ENCODE measurements around the gene CDT1.
"Not testable (repeated sequence)": the region's sequence is repeated elsewhere in the genome, so short reads cannot be mapped to it uniquely, and the experiment has no call there.

CDT1 gene

GRCh38 chr16:88782454-88783390, 20.9 kb upstream of the CDT1 start:
- H3K27ac ChIP-seq: peak overlapping the region; percentile 72
- TF ChIP-seq, protein P1, sequence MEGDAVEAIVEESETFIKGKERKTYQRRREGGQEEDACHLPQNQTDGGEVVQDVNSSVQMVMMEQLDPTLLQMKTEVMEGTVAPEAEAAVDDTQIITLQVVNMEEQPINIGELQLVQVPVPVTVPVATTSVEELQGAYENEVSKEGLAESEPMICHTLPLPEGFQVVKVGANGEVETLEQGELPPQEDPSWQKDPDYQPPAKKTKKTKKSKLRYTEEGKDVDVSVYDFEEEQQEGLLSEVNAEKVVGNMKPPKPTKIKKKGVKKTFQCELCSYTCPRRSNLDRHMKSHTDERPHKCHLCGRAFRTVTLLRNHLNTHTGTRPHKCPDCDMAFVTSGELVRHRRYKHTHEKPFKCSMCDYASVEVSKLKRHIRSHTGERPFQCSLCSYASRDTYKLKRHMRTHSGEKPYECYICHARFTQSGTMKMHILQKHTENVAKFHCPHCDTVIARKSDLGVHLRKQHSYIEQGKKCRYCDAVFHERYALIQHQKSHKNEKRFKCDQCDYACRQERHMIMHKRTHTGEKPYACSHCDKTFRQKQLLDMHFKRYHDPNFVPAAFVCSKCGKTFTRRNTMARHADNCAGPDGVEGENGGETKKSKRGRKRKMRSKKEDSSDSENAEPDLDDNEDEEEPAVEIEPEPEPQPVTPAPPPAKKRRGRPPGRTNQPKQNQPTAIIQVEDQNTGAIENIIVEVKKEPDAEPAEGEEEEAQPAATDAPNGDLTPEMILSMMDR (conservative IDR thresholded peaks at IDR 0.05): no peak

DNA sequence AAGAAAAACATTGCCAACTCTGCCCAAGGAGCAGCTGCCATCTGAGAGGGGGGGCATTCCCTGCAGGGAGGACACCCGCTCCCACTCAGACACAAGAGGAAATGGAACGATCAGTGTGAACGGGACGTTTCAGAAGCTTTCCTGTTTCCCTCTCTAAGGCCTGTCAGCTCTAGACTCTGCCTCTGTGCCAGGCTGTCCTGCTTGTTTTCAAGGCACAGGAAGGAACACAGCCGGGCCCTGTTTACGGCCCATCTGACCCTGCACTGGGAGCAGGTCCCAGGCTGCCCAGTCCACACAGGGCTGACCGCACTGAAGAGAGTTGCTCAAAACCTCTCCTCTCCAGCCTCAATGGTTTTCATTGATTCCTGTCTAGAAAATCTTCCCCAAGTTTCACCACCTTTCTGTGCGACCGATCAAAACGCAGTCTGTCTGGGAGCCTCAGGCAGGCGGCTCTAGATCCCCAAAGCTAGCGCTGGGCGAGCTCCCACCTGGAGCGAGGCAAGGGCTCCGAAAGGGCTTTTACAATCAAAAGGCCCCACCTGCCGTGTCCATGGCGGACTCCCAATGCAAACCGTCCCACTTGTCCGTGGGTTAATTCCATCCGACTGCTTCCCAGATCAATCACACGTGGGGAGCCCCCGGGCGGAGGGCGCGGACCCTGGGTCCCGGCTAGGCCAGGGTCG, 20.1 kb upstream of the CDT1 start:
- H3K27ac ChIP-seq: peak overlapping the region; percentile 72
- TF ChIP-seq, protein P1 (conservative IDR thresholded peaks at IDR 0.05): no peak

DNA sequence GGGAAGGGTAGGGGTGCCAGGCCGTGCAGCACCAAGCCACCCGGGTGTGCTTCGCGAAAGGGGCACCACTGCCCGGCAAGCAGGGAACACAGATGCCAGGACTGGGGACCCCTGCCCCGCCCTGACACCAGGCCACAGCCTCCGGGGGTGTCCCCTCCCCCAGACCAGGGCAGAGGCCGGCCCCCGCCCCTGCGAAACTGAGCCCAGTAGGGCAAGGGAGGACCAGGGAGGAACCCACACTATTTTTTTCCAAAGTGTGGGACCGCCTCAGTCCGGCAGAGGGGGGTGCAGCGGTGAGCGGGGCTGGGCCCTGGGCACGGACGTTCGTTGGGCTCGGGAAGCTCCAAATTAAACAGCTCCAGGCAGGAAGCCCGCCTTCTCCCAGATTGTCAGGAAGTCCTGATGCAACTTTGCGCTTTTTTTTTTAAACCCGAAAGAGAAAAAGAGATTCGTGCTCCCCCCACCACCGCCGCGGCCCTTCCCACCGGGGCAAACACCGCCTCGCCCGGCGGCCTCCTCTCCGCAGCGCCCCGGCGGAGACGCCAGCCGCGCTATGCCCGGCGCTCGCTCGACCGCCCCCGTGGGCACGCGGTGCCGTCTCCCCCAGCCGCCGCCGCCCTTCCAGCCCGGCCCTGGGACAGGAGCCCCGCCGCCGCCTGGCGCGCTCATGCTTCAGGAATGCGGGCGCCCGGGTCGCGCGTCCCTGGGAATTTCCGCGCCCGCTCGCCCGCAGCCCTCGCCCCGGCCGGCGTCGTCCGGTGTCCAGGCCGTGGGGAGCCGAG, 19.3 kb upstream of the CDT1 start:
- H3K27ac ChIP-seq: peak overlapping the region; percentile 72
- TF ChIP-seq, protein P1 (conservative IDR thresholded peaks at IDR 0.05): 0 out of 2 replicates have a peak, but pooled peaks have one; percentile 11

DNA sequence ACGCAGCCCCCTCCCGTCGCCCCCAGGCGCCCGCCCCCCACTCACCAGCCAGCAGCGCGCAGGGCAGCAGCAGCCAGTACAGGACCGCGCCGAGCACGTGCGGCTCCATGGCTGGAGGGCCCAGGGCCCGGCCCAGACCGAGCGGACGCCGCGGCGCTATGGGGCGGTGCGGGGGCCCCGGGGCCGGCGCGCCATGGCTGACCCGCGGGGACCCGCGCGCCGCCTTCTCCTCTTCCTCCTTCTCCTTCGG, 18.8 kb upstream of the CDT1 start:
- peak overlapping the region; percentile 72 for H3K27ac ChIP-seq
- TF ChIP-seq, protein P1 (conservative IDR thresholded peaks at IDR 0.05): no peak

DNA sequence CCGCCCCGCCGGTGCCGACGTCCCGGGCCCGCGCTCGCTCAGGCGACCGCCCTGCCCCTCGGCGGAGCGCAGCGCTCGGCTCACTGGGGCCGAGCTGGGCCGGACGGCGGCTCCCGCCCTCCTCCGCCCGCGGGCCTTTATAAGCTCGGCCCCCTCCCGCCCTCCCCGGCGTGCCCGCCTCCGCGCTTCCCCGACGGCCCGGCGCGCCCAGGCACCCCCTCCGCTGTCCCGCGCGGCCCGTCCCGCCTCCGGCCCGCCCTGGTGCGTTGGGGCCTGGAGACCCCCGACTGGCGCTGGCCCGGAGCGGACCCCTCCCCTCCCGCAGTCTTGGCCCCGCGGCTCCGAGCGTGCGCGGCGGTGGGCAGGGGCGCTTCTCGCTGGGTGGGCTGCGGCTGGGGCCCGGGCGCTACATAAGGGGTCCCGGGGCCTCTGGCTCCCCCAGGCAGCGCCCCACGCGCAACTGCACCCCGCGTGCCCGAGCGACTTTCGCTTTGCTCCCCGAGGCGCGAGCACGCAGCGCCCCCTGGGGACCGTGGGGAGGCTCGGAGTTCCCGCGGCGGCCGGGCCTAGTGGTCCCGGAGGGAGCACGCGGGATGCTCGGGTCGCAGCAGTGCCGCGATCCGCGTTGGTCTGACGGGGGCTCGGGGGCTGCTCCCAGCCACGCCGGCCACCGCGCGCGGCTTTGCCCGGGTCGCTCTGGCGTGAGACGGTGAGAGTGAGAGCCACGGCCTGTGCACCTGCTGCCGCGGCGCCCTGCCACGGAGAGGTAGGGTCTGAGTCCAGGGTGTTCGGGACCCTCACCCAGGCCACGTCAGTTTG, 18.3 kb upstream of the CDT1 start, which contains the start of gene PIEZO1:
Gene PIEZO1 (minus strand): TSS at position 115 of the 819 bp plus-strand sequence. CDS start 256 bp downstream, outside the sequence.
- TF ChIP-seq, protein P1 (conservative IDR thresholded peaks at IDR 0.05): peak; percentile 64
- H3K27ac ChIP-seq: peak within 1 kb of the TSS; percentile 72

DNA sequence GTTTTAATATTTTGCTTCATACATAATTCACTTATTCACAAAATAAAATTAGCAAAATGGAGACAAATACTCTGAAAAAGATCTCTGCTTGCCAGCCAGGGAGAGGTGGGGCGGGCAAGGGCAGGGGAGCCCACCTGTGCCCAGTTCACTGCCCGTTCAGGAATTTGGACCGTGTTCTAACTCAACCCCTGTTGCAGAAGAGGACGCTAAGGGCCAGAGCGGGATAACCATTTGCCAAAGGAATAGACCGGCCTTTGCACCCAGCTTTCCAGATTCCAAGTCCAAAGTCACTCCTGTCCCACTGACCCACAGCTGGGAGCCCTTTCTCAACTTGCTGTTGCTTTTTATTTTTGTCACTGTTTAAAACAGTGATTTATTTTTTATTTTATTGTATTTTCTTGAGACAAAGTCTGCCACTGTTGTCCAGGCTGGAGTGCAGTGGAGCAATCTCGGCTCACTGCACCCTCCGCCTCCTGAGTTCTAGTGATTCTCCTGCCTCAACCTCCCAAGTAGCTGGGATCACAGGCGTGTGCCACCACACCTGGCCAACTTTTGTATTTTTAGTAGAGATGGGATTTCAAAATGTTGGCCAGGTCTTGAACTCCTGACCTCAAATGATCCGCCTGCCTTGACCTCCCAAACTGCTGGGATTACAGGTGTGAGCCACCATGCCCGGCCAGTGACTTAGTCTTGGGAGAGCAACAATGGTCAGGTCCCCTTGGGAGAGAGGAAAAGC, 15.8 kb upstream of the CDT1 start:
- TF ChIP-seq, protein P1 (conservative IDR thresholded peaks at IDR 0.05): no peak
- H3K27ac ChIP-seq: no peak overlapping the region

GRCh38 chr16:88788749-88789148, 14.8 kb upstream of the CDT1 start:
- not testable (repeated sequence) for H3K27ac ChIP-seq
